Aorta (tissue), 5 donors: ENCODE measurements around the gene SLC36A3. TPM values are rescaled to one million over a fixed set of nuclear protein-coding genes. Genes with fewer than 3 reads are reported as not detected.

ENCODE experiments used
- ATAC-seq: fragments of 200-7000 bp; cut with Tn5 transposase; one replicate; pipeline ENCODE4 v1.9.1; 2022; ENCODE audit warnings: moderate library complexity; ENCODE audit not compliant: low FRiP score
- DNase-seq, 2 donors: peaks; one replicate each; pipeline ENCODE4 v3.0.0-alpha.2; 2020
- H3K27ac ChIP-seq, 2 donors: one replicate each; pipeline ENCODE4 v1.5.1; 2013; ENCODE audit warnings: low read length in 2 of 2, mild to moderate bottlenecking in 2 of 2, moderate library complexity in 2 of 2, control low read depth in 1 of 2, inconsistent platforms in 1 of 2, low read depth in 1 of 2
- H3K27me3 ChIP-seq, 2 donors: one replicate each; pipeline ENCODE4 v1.6.1; 2013; ENCODE audit warnings: control low read depth in 1 of 2, low read length in 1 of 2, mild to moderate bottlenecking in 1 of 2, moderate library complexity in 1 of 2; ENCODE audit not compliant: insufficient read depth in 2 of 2, control insufficient read depth in 1 of 2
- H3K36me3 ChIP-seq, 2 donors: one replicate each; pipeline ENCODE4 v1.6.1; 2013; ENCODE audit warnings: control low read depth in 1 of 2, low read length in 1 of 2, mild to moderate bottlenecking in 1 of 2; ENCODE audit not compliant: insufficient read depth in 2 of 2, control insufficient read depth in 1 of 2
- H3K4me1 ChIP-seq, 2 donors: one replicate each; pipeline ENCODE4 v1.6.1; 2013; ENCODE audit warnings: low read length in 2 of 2, control low read depth in 1 of 2, mild to moderate bottlenecking in 1 of 2, moderate library complexity in 1 of 2; ENCODE audit not compliant: insufficient read depth in 2 of 2, control insufficient read depth in 1 of 2
- H3K4me3 ChIP-seq, 2 donors: one replicate each; pipeline ENCODE4 v1.5.1; 2013; ENCODE audit warnings: low read length in 2 of 2, control low read depth in 1 of 2, mild to moderate bottlenecking in 1 of 2
- H3K9me3 ChIP-seq: one replicate; pipeline ENCODE4 v1.6.1; 2013; ENCODE audit warnings: mild to moderate bottlenecking, low read length; ENCODE audit not compliant: control insufficient read depth
- WGBS, 2 donors: extraction: QIAGEN DNeasy Blood & Tissue Kit; methylation state at CpG; one replicate each; pipeline ENCODE4 v1.1.7; 2013; 5-methylcytosine and 5-hydroxymethylcytosine counted together
- intact Hi-C, 2 donors: fragments of 100-400 bp; cut with DNase I; formaldehyde crosslinking; loops; one replicate each; pipeline versions ENCODE4 v1.14.2 to v1.15.0; 2022
- long read RNA-seq, 2 donors: library from polyadenylated mRNA; unstranded; transcript quantifications; one replicate each; pipeline ENCODE4 v2.0.0, GENCODE V29; 2020 to 2021
- polyA plus RNA-seq, 2 donors: library from polyadenylated mRNA; stranded (reverse); fragments of 200-250 nt; gene quantifications; one replicate each; pipeline ENCODE4 v1.2.3, GENCODE V29; 2013
- total RNA-seq, 2 donors: library from RNA; stranded (reverse); fragmentation: NEBNext Ultra II Directional; extraction: Animal tissue kit (Norgen Biotek cat#: 25700); gene quantifications; one replicate each; pipeline ENCODE4 v1.2.1, GENCODE V29; 2021
- donor health status: healthy with polysubstance abuse.
- donor health status: Bipolar disorder and iron deficiency.
- donor health status: DM: no; HTN: no; CAD: no.
- donor health status: DM: no; HTN: no; CAD: no.
- donor health status: DM: yes; HTN: yes; CAD: no.

SLC36A3 gene
- total RNA-seq (not detected), polyA plus RNA-seq (not detected)
- long read RNA-seq, donor 1, result 0 reads
- long read RNA-seq, donor 2, result 0 reads

- peaks cover 1% of the 10 kb centered on the region for H3K9me3 ChIP-seq
- no peak within 1 kb of the TSS for H3K27ac ChIP-seq
- DNase-seq, result no peak
- intact Hi-C loops, result no loop called here
- no peak within 1 kb of the TSS for H3K4me3 ChIP-seq
- WGBS, 2 donors, result 74 to 80% methylated on average over 2 of the region's 2 CpGs
- H3K27me3 ChIP-seq, result no peaks in the 10 kb centered on the region
- no peak for ATAC-seq
- no peaks in the 10 kb centered on the region for H3K36me3 ChIP-seq
- no peaks in the 10 kb centered on the region for H3K4me1 ChIP-seq
Measured at GRCh38 chr5:151303666-151304065, at the start of gene SLC36A3. Gene SLC36A3 (minus strand): TSS chr5:151303766. CDS start chr5:151303354, 412 bp downstream.

- no peak for DNase-seq
- H3K27ac ChIP-seq, result no peak overlapping the region
- no peak for ATAC-seq
- peaks cover 0 to 2% of the 10 kb centered on the region in 2 donors for H3K27me3 ChIP-seq
- H3K4me1 ChIP-seq, result no peaks in the 10 kb centered on the region
- no peaks in the 10 kb centered on the region for H3K36me3 ChIP-seq
- intact Hi-C loops, result no loop called here
- H3K9me3 ChIP-seq, result no peaks in the 10 kb centered on the region
- H3K4me3 ChIP-seq, result no peak overlapping the region
- 95 to 100% methylated on average over 1 of the region's 1 CpG for WGBS, 2 donors
Measured at GRCh38 chr5:151351671-151352070, 48.1 kb upstream of the SLC36A3 start.

- WGBS, 2 donors, result 39 to 49% methylated on average over 6 of the region's 6 CpGs
- Histone ChIP-seq H3K27me3 (peaks cover 0 to 2% of the 10 kb centered on the region in 2 donors), H3K9me3 (no peaks in the 10 kb centered on the region), H3K27ac (no peak overlapping the region), H3K4me1 (no peaks in the 10 kb centered on the region), H3K36me3 (no peaks in the 10 kb centered on the region), H3K4me3 (no peak overlapping the region)
- DNase-seq (no peak), ATAC-seq (no peak)
- intact Hi-C loops, result no loop called here
Measured at GRCh38 chr5:151348789-151349188, 45.2 kb upstream of the SLC36A3 start.

GRCh38 chr5:151347369-151347768 lies 43.8 kb upstream of the SLC36A3 start, which contains the start of gene SLC36A2:
Gene SLC36A2 (minus strand): TSS chr5:151347559. CDS start chr5:151347460, 99 bp downstream.
- H3K27ac ChIP-seq, result no peak within 1 kb of the TSS
- H3K4me1 ChIP-seq, result no peaks in the 10 kb centered on the region
- H3K27me3 ChIP-seq, result peaks cover 0 to 2% of the 10 kb centered on the region in 2 donors
- DNase-seq, result no peak
- intact Hi-C loops, result no loop called here
- no peaks in the 10 kb centered on the region for H3K36me3 ChIP-seq
- 33 to 41% methylated on average over 8 of the region's 8 CpGs for WGBS, 2 donors
- H3K9me3 ChIP-seq, result no peaks in the 10 kb centered on the region
- ATAC-seq, result no peak
- H3K4me3 ChIP-seq, result no peak within 1 kb of the TSS

- Histone ChIP-seq H3K4me1 (no peaks in the 10 kb centered on the region), H3K4me3 (no peak overlapping the region), H3K9me3 (no peaks in the 10 kb centered on the region), H3K27me3 (peaks cover 0 to 2% of the 10 kb centered on the region in 2 donors), H3K27ac (no peak overlapping the region), H3K36me3 (no peaks in the 10 kb centered on the region)
- ATAC-seq (no peak), DNase-seq (no peak)
- WGBS, 2 donors, result 32 to 34% methylated on average over 8 of the region's 8 CpGs
- intact Hi-C loops, result no loop called here
Measured at GRCh38 chr5:151345808-151346478, 42.4 kb upstream of the SLC36A3 start.

- Histone ChIP-seq H3K9me3 (no peaks in the 10 kb centered on the region), H3K36me3 (no peaks in the 10 kb centered on the region), H3K27ac (no peak overlapping the region), H3K4me3 (no peak overlapping the region), H3K27me3 (peaks cover 0 to 2% of the 10 kb centered on the region in 2 donors), H3K4me1 (no peaks in the 10 kb centered on the region)
- ATAC-seq (no peak), DNase-seq (no peak)
- WGBS, 2 donors, result 34 to 36% methylated on average over 11 of the region's 11 CpGs
- intact Hi-C loops, result no loop called here
Measured at GRCh38 chr5:151345187-151345807, 41.7 kb upstream of the SLC36A3 start.

GRCh38 chr5:151344088-151344487 lies 40.5 kb upstream of the SLC36A3 start:
- intact Hi-C loops, result no loop called here

GRCh38 chr5:151340004-151340403 lies 36.4 kb upstream of the SLC36A3 start:
- no peak for ATAC-seq
- intact Hi-C loops, result no loop called here
- Histone ChIP-seq H3K4me3 (no peak overlapping the region), H3K36me3 (no peaks in the 10 kb centered on the region), H3K9me3 (no peaks in the 10 kb centered on the region), H3K4me1 (no peaks in the 10 kb centered on the region), H3K27me3 (no peaks in the 10 kb centered on the region), H3K27ac (no peak overlapping the region)
- 74 to 79% methylated on average over 3 of the region's 3 CpGs for WGBS, 2 donors
- DNase-seq, result no peak

More at GRCh38 chr5:151344088-151344487, 40.5 kb upstream of the SLC36A3 start:
- no peaks in the 10 kb centered on the region for H3K36me3 ChIP-seq
- no peaks in the 10 kb centered on the region for H3K4me1 ChIP-seq
- DNase-seq (no peak), ATAC-seq (no peak)
- H3K27me3 ChIP-seq, result no peaks in the 10 kb centered on the region
- no peak overlapping the region for H3K4me3 ChIP-seq
- no peaks in the 10 kb centered on the region for H3K9me3 ChIP-seq
- no peak overlapping the region for H3K27ac ChIP-seq
- WGBS, 2 donors, result 90 to 94% methylated on average over 7 of the region's 7 CpGs

GRCh38 chr5:151338734-151339133 lies 35.2 kb upstream of the SLC36A3 start:
- intact Hi-C loops, result no loop called here
- no peak overlapping the region for H3K27ac ChIP-seq
- H3K36me3 ChIP-seq, result no peaks in the 10 kb centered on the region
- DNase-seq (no peak), ATAC-seq (no peak)
- no peaks in the 10 kb centered on the region for H3K27me3 ChIP-seq
- no peaks in the 10 kb centered on the region for H3K4me1 ChIP-seq
- H3K4me3 ChIP-seq, result no peak overlapping the region
- no peaks in the 10 kb centered on the region for H3K9me3 ChIP-seq
- WGBS, 2 donors, result 84 to 91% methylated on average over 4 of the region's 4 CpGs
